ENCODE measurements around the gene EIF3C.
A peak's percentile ranks its signal among the peaks of the same experiment; 100 is the strongest.
"Not testable (repeated sequence)": the region's sequence is repeated elsewhere in the genome, so short reads cannot be mapped to it uniquely, and the experiment has no call there.

Gene EIF3C, protein sequence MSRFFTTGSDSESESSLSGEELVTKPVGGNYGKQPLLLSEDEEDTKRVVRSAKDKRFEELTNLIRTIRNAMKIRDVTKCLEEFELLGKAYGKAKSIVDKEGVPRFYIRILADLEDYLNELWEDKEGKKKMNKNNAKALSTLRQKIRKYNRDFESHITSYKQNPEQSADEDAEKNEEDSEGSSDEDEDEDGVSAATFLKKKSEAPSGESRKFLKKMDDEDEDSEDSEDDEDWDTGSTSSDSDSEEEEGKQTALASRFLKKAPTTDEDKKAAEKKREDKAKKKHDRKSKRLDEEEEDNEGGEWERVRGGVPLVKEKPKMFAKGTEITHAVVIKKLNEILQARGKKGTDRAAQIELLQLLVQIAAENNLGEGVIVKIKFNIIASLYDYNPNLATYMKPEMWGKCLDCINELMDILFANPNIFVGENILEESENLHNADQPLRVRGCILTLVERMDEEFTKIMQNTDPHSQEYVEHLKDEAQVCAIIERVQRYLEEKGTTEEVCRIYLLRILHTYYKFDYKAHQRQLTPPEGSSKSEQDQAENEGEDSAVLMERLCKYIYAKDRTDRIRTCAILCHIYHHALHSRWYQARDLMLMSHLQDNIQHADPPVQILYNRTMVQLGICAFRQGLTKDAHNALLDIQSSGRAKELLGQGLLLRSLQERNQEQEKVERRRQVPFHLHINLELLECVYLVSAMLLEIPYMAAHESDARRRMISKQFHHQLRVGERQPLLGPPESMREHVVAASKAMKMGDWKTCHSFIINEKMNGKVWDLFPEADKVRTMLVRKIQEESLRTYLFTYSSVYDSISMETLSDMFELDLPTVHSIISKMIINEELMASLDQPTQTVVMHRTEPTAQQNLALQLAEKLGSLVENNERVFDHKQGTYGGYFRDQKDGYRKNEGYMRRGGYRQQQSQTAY

DNA sequence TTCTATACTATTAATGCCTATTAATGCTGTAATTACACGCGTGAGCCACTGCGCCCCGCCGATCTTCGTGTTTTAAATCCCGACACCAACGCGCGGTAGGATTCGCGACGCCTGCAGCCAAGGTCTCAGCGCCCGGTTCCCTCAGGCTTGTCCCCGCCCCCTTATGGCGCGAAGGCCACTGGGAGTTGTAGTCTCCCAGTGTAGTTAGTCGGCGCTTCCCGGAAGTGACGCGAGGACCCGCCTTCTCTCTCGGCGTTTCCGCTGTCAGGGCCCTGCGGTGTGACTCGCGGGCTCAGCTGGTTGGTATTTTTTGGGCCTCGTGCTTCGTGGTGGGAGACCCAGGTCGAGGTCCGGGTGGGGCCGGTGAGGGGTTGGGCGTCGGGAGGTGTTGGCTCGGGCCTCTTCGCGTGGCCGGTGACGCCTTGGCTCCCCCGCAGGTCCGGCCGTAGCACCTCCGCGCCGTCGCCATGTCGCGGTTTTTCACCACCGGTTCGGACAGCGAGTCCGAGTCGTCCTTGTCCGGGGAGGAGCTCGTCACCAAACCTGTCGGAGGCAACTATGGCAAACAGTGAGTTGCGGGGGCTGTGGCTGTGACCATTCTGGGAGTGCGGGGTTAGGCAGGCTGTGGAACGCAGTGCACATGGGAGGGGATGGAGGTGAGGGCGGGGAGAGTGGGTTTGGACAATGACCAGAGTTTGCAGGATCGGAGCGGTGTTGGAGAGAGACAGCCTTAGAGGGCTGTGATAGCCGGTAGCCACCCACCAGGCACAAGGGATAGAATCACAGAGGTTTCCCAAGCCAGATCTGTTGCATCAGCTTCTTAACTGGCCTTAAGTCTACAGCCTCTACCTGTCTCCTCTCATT lies at the start of gene EIF3C:
Gene EIF3C, plus strand, starts transcription at position 245 of the 864 bp plus-strand sequence. Its CDS starts 223 bp downstream, at position 468.
- not testable (repeated sequence) for H3K9me3 Mint-ChIP-seq, H3K4me3 Mint-ChIP-seq, H3K27me3 Mint-ChIP-seq, H3K36me3 Mint-ChIP-seq, H3K27ac Mint-ChIP-seq, H3K4me1 Mint-ChIP-seq
- ATAC-seq = peak; percentile 100

DNA sequence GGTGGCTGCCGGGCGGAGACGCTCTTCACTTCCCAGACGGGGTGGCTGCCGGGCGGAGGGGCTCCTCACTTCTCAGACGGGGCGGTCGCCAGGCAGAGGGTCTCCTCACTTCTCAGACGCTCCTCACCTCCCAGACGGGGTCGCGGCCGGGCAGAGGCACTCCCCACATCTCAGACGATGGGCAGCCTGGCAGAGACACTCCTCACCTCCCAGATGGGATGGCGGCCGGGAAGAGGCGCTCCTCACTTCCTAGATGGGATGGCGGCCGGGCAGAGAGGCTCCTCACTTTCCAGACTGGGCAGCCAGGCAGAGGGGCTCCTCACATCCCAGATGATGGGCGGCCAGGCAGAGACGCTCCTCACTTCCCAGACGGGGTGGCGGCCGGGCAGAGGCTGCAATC lies 45.0 kb upstream of the EIF3C start:
- not testable (repeated sequence) for H3K9me3 Mint-ChIP-seq, ATAC-seq, H3K27ac Mint-ChIP-seq, H3K27me3 Mint-ChIP-seq, H3K4me1 Mint-ChIP-seq, H3K36me3 Mint-ChIP-seq, H3K4me3 Mint-ChIP-seq

- not testable (repeated sequence) for H3K4me3 Mint-ChIP-seq, H3K4me1 Mint-ChIP-seq, H3K27ac Mint-ChIP-seq, ATAC-seq, H3K36me3 Mint-ChIP-seq, H3K9me3 Mint-ChIP-seq, H3K27me3 Mint-ChIP-seq
Measured at GRCh38 chr16:28667480-28667879, 43.8 kb upstream of the EIF3C start.

DNA sequence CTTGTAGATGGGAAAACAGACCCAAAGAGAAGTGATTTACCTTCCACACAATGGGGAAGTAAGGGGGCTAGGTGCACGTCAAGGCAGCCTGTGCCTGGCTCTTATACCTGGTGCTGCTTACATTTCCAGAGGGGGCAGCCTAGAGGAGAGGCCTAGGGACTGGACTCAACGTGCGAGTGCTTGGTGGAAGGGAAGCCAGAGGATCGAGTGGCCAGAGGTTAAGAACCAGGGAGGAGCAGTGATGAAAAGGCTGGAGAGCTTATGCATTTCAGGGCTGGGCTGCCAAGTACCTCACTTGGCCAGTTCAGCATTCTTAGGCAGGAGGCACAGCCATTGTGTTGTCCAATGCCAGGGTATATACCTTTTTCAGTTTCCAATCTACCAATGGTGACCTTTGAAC lies 43.1 kb upstream of the EIF3C start:
- not testable (repeated sequence) for H3K27me3 Mint-ChIP-seq, H3K4me1 Mint-ChIP-seq, H3K4me3 Mint-ChIP-seq, ATAC-seq, H3K27ac Mint-ChIP-seq, H3K9me3 Mint-ChIP-seq, H3K36me3 Mint-ChIP-seq

DNA sequence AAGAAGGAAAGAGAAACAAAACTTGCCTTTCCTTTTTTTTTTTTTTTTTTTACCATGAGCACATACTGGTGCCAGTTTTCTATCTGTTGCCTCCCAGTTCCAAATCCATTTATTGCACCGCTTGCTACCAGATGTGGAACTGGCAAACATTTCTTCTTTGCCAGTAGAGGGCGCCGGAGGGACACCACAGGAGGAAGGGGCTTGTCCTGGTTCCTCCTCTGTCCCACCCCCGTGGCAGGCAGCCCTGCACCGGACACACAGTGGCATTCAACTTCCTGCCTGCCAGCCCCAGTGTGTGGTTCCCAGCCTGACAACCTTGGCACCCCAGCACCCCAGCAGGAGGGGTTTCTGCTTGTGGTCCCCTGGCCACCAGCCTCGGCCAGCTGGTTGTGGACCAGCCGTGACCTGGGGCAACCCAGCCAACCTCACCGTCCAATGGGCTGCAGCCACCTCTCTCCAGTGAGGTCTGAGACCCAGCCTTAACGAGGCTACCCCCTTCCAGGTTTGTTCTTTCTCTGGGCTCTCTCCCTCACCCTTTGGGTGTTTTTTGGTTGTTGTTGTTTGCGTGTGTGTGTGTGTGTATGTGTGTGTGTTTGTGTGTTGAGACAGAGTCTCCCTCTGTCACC lies 22.8 kb upstream of the EIF3C start:
- peak; percentile 97 for ATAC-seq
- H3K9me3 Mint-ChIP-seq, H3K27me3 Mint-ChIP-seq, H3K4me1 Mint-ChIP-seq, H3K27ac Mint-ChIP-seq, H3K36me3 Mint-ChIP-seq, H3K4me3 Mint-ChIP-seq: not testable (repeated sequence)

GRCh38 chr16:28689425-28689824 lies 21.8 kb upstream of the EIF3C start:
- ATAC-seq, H3K9me3 Mint-ChIP-seq, H3K4me3 Mint-ChIP-seq, H3K4me1 Mint-ChIP-seq, H3K27ac Mint-ChIP-seq, H3K27me3 Mint-ChIP-seq, H3K36me3 Mint-ChIP-seq: not testable (repeated sequence)

DNA sequence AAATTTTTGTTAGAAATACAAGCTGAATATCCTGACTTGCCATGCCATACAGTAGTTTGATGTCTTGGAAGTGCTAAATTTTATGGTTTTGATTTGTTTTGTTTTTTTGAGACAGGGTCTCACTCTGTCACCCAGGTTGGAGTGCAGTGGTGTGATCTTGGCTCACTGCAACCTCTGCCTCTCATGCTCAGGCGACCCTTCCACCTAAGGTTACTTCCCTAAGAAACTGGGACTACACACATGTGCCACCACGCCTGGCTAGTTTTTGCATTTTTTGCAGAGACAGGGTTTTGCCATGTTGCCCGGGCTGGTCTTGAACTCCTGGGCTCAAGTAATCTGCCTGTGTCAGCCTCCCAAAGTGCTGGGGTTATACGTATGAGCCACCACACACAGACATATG lies 19.5 kb upstream of the EIF3C start:
- peak; percentile 64 for ATAC-seq
- not testable (repeated sequence) for H3K36me3 Mint-ChIP-seq, H3K4me1 Mint-ChIP-seq, H3K4me3 Mint-ChIP-seq, H3K27ac Mint-ChIP-seq, H3K9me3 Mint-ChIP-seq, H3K27me3 Mint-ChIP-seq

DNA sequence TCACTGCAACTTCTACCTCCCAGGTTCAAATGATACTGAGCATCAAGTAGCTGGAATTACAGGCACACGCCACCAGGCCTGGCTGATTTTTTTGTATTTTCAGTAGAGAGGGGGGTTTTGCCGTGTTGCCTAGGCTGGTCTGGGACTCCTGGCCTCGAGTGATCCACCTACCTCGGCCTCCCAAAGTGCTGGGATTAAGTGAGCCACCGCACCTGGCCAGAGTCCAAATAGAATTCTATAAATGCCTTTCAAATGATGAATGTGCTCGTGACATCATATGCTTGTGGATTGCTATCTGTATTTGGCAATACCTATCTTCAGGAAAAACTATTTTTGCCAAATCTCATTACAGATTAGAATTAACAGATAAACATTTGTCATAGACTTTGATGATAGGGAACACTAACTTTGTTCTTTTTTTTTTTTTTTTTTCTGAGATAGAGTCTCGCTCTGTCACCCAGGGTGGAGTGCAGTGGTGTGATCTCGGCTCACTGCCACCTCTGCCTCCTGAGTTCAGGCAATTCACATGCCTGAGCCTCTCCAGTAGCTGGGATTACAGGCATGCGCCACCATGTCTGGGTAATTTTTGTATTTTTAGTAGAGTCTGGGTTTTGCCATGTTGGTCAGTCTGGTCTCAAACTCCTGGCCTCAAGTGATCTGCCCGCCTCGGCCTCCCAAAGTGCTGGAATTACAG lies 17.9 kb upstream of the EIF3C start:
- not testable (repeated sequence) for H3K36me3 Mint-ChIP-seq, H3K27me3 Mint-ChIP-seq, ATAC-seq, H3K4me3 Mint-ChIP-seq, H3K4me1 Mint-ChIP-seq, H3K27ac Mint-ChIP-seq, H3K9me3 Mint-ChIP-seq

DNA sequence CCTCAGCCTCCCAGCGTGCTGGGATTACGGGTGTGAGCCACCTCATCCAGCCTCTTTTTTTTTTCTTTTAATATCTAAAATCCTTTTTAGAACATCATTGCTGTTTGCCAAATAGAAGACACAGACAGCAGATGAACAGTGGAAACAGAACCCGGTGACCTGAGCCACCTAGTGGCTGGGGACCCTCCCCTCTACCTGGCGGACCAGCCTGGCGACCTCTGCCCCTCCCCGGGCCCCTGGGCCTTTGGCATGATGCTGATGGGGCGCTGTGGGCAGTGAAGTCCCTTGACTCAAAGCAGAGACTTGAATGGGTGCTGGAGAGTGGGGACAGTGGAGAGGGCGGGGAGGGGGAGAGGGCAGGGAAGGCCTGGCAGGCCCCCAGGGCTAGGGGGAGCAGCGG lies 11.5 kb upstream of the EIF3C start:
- H3K27me3 Mint-ChIP-seq, H3K4me3 Mint-ChIP-seq, H3K9me3 Mint-ChIP-seq, H3K36me3 Mint-ChIP-seq, H3K27ac Mint-ChIP-seq, ATAC-seq, H3K4me1 Mint-ChIP-seq: not testable (repeated sequence)

DNA sequence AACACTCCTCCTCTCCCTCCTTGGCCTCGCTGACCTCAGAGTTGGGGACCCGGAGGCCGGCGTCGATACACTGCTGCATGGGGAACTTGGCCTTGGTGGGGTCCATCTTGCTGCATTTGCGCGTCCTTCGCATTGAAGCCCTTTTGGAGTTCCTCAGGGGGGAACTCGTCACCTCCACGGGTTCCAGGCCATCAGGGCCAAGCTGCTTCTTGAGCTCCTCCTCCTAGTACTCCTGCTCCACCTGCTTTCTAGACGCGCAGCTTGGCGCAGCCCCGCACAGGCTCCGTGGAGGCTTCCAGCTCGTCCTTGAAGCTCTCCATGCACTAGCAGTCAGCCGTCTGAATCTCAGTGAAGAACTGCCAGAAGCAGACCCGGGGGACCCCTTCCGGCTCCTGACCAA lies 10.9 kb upstream of the EIF3C start:
- not testable (repeated sequence) for H3K4me3 Mint-ChIP-seq, H3K9me3 Mint-ChIP-seq, H3K4me1 Mint-ChIP-seq, H3K27ac Mint-ChIP-seq, ATAC-seq, H3K36me3 Mint-ChIP-seq, H3K27me3 Mint-ChIP-seq

- not testable (repeated sequence) for H3K9me3 Mint-ChIP-seq, ATAC-seq, H3K4me3 Mint-ChIP-seq, H3K36me3 Mint-ChIP-seq, H3K4me1 Mint-ChIP-seq, H3K27ac Mint-ChIP-seq, H3K27me3 Mint-ChIP-seq
Measured at GRCh38 chr16:28701384-28701783, 9.9 kb upstream of the EIF3C start.

- not testable (repeated sequence) for H3K4me3 Mint-ChIP-seq, ATAC-seq, H3K27ac Mint-ChIP-seq, H3K27me3 Mint-ChIP-seq, H3K4me1 Mint-ChIP-seq, H3K36me3 Mint-ChIP-seq, H3K9me3 Mint-ChIP-seq
Measured at GRCh38 chr16:28704246-28704645, 7.0 kb upstream of the EIF3C start.

- not testable (repeated sequence) for H3K27me3 Mint-ChIP-seq
Measured at GRCh38 chr16:28722852-28723650, 11.8 kb downstream of the EIF3C start.

DNA sequence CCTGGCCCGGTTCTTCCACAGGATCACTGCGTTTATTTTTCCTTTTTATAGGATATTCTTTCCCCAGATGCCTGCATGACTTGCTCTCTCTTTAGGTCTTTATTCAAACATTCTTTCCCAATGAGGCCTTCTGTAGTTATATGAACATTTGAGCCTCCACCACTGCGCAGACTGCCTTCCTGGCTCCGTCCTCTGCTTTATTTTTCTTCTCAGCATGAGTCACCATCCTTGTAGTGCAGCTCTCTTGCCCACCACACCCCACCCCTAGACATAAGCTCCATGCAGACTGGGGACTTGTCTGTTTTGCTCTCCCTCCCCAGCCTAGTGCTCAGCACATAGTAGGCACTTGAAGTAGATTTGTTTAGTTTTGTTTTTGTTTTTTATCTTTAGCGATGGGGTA lies 20.0 kb downstream of the EIF3C start:
- H3K4me3 Mint-ChIP-seq, H3K9me3 Mint-ChIP-seq, H3K27me3 Mint-ChIP-seq, H3K4me1 Mint-ChIP-seq, ATAC-seq, H3K36me3 Mint-ChIP-seq, H3K27ac Mint-ChIP-seq: not testable (repeated sequence)

More at GRCh38 chr16:28722852-28723650, 11.8 kb downstream of the EIF3C start:
- H3K9me3 Mint-ChIP-seq, H3K4me1 Mint-ChIP-seq, H3K4me3 Mint-ChIP-seq, ATAC-seq, H3K27ac Mint-ChIP-seq, H3K36me3 Mint-ChIP-seq: not testable (repeated sequence)
